ENCODE data around the gene SLC17A3.

SLC17A3 gene

GRCh38 chr6:25832307-25832662, 41.8 kb downstream of the SLC17A3 start:
- no peak for DNase-seq
- Histone ChIP-seq H3K4me3 (ENCODE audit: low read length) (no peak overlapping the region), H3K4me1 (ENCODE audit: low read length) (no peaks in the 10 kb centered on the region), H3K27me3 (replicated peaks; ENCODE audit: insufficient read depth, low read length) (no peaks in the 10 kb centered on the region), H4K20me1 (ENCODE audit: insufficient read depth, low read length) (no peaks in the 10 kb centered on the region), H3K9me3 (replicated peaks; ENCODE audit: insufficient read depth, low read length) (no peaks in the 10 kb centered on the region), H3K36me3 (replicated peaks; ENCODE audit: insufficient read depth, low read length) (no peaks in the 10 kb centered on the region), H3K4me2 (ENCODE audit: low read depth, low read length) (no peak overlapping the region), H2AFZ (ENCODE audit: low read length) (no peak overlapping the region), H3K9me2 (replicated peaks; ENCODE audit: insufficient read depth, low read length) (no peaks in the 10 kb centered on the region), H3K27ac (ENCODE audit: low read length) (no peak overlapping the region), H3K9ac (ENCODE audit: low read length) (no peak overlapping the region), H3F3A (ENCODE audit: insufficient read depth, low read length) (no peaks in the 10 kb centered on the region), H3K79me2 (ENCODE audit: low read length) (no peaks in the 10 kb centered on the region)
- TF ChIP-seq CTCF (IDR thresholded peaks at IDR 0.05; ENCODE audit: low read length) (no peak), EZH2phosphoT487 (IDR thresholded peaks at IDR 0.05; ENCODE audit: low read length) (no peak), EZH2 (optimal IDR thresholded peaks at IDR 0.05; ENCODE audit: low read depth, low read length) (no peak)

GRCh38 chr6:25831532-25832306, 42.3 kb downstream of the SLC17A3 start, which contains the start of gene SLC17A1:
Gene SLC17A1 (minus strand): TSS chr6:25832052. CDS start chr6:25830557, 1,495 bp downstream.
- H3K36me3 ChIP-seq (replicated peaks; ENCODE audit: insufficient read depth, low read length), result no peaks in the 10 kb centered on the region
- H3K79me2 ChIP-seq (ENCODE audit: low read length), result no peaks in the 10 kb centered on the region
- H3K9me2 ChIP-seq (replicated peaks; ENCODE audit: insufficient read depth, low read length), result no peaks in the 10 kb centered on the region
- H3K9ac ChIP-seq (ENCODE audit: low read length), result no peak within 1 kb of the TSS
- no peak for DNase-seq
- H3K4me2 ChIP-seq (ENCODE audit: low read depth, low read length), result no peak within 1 kb of the TSS
- H3K4me1 ChIP-seq (ENCODE audit: low read length), result no peaks in the 10 kb centered on the region
- H2AFZ ChIP-seq (ENCODE audit: low read length), result no peak within 1 kb of the TSS
- no peaks in the 10 kb centered on the region for H3F3A ChIP-seq (ENCODE audit: insufficient read depth, low read length)
- no peak for TF ChIP-seq CTCF (IDR thresholded peaks at IDR 0.05; ENCODE audit: low read length)
- no peak for TF ChIP-seq EZH2 (optimal IDR thresholded peaks at IDR 0.05; ENCODE audit: low read depth, low read length)
- no peak for TF ChIP-seq EZH2phosphoT487 (IDR thresholded peaks at IDR 0.05; ENCODE audit: low read length)
- no peaks in the 10 kb centered on the region for H4K20me1 ChIP-seq (ENCODE audit: insufficient read depth, low read length)
- no peak within 1 kb of the TSS for H3K4me3 ChIP-seq (ENCODE audit: low read length)
- H3K9me3 ChIP-seq (replicated peaks; ENCODE audit: insufficient read depth, low read length), result no peaks in the 10 kb centered on the region
- no peak within 1 kb of the TSS for H3K27ac ChIP-seq (ENCODE audit: low read length)
- H3K27me3 ChIP-seq (replicated peaks; ENCODE audit: insufficient read depth, low read length), result no peaks in the 10 kb centered on the region

GRCh38 chr6:25830458-25830857, 43.6 kb downstream of the SLC17A3 start:
- no peaks in the 10 kb centered on the region for H3K79me2 ChIP-seq (ENCODE audit: low read length)
- no peaks in the 10 kb centered on the region for H3F3A ChIP-seq (ENCODE audit: insufficient read depth, low read length)
- DNase-seq, result no peak
- TF ChIP-seq CTCF (IDR thresholded peaks at IDR 0.05; ENCODE audit: low read length) (no peak), EZH2phosphoT487 (IDR thresholded peaks at IDR 0.05; ENCODE audit: low read length) (no peak), EZH2 (optimal IDR thresholded peaks at IDR 0.05; ENCODE audit: low read depth, low read length) (no peak)
- no peak overlapping the region for H3K9ac ChIP-seq (ENCODE audit: low read length)
- H3K4me1 ChIP-seq (ENCODE audit: low read length), result no peaks in the 10 kb centered on the region
- no peaks in the 10 kb centered on the region for H3K9me3 ChIP-seq (replicated peaks; ENCODE audit: insufficient read depth, low read length)
- H3K27ac ChIP-seq (ENCODE audit: low read length), result no peak overlapping the region
- H3K9me2 ChIP-seq (replicated peaks; ENCODE audit: insufficient read depth, low read length), result no peaks in the 10 kb centered on the region
- no peaks in the 10 kb centered on the region for H3K27me3 ChIP-seq (replicated peaks; ENCODE audit: insufficient read depth, low read length)
- no peak overlapping the region for H2AFZ ChIP-seq (ENCODE audit: low read length)
- no peaks in the 10 kb centered on the region for H3K36me3 ChIP-seq (replicated peaks; ENCODE audit: insufficient read depth, low read length)
- no peaks in the 10 kb centered on the region for H4K20me1 ChIP-seq (ENCODE audit: insufficient read depth, low read length)
- no peak overlapping the region for H3K4me3 ChIP-seq (ENCODE audit: low read length)
- H3K4me2 ChIP-seq (ENCODE audit: low read depth, low read length), result no peak overlapping the region

All from MM.1S (cell line).